Activated CD4-positive, alpha-beta T cell treated with anti-CD3 and anti-CD28 coated beads, Interleukin-2, amount 50 U/mL, for 16 hours (primary cell): ENCODE data around the gene LAMTOR4.

ENCODE experiments used
- DNase-seq: peaks from one replicate; pipeline ENCODE4 v3.0.0-alpha.2; 2020

LAMTOR4 gene

GRCh38 chr7:100154651-100155491 is 6.2 kb downstream of the LAMTOR4 start:
- no peak for DNase-seq

GRCh38 chr7:100155553-100156317 is 7.0 kb downstream of the LAMTOR4 start:
- no peak for DNase-seq

- no peak for DNase-seq
Observed at GRCh38 chr7:100156331-100157068, 7.8 kb downstream of the LAMTOR4 start.

DNA sequence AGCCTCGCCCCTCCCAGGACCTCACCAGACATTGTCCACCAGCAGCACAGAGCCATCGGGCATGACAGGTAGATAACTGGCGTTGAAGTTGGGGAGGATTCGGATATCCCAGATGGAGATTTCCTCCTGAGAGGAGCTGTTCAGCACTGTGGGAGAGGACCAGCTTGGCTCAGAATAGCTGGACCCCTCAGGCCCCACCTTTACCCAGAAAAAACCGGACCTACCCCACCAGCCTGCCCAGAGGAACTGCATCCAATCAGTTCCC is 8.3 kb downstream of the LAMTOR4 start:
- DNase-seq = no peak

DNA sequence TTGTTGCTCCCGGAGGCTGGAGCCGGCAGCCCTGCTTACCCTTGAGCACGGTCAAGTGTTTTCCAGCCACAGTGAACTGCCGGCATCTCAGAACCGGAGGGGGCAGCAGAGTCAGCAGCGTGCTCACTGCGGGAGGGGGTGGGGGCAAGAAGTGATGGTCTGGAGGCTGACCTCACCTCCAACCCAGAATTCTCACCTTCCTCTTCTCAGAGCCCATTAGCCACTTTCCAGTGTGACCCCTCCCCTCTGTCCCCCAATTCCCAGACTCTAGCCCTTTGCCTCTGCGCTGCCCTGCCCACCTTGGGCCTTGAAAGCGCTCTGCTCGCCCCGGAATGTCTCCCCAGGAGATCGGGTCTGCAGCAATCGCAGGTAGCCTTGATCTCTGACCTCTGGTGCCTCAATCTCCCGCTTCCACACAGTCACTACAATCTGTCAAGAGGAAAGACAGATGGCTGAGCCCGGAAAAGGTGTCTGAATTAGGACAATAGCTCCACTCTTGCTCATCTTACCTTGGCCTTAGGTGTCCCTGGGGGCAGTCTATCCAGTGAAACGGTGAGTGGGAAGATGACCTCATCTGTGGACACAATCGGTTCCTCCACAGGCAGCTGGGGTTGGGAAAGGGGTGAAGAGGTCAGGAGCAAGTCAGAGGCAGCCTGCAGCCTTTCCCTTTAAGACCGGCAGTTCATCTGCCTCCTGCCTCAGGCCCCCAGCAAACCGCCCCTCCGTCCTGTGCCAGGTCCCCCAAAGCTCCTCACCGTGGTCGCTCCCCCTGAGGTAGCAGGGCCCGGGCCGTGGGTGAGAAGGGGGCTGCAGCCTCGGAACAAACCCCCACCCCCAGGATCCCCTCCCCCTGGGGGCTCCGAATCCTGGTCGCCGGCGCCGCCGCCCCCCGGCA is 8.9 kb downstream of the LAMTOR4 start:
- no peak for DNase-seq

- DNase-seq = peak; percentile 91
Observed at GRCh38 chr7:100158229-100159098, 9.7 kb downstream of the LAMTOR4 start, which contains the start of gene TRAPPC14. TRAPPC14 (minus strand) TSS chr7:100158723; CDS start chr7:100158499, 224 bp downstream.

- DNase-seq = no peak
Observed at GRCh38 chr7:100159099-100159623, 10.4 kb downstream of the LAMTOR4 start.

DNA sequence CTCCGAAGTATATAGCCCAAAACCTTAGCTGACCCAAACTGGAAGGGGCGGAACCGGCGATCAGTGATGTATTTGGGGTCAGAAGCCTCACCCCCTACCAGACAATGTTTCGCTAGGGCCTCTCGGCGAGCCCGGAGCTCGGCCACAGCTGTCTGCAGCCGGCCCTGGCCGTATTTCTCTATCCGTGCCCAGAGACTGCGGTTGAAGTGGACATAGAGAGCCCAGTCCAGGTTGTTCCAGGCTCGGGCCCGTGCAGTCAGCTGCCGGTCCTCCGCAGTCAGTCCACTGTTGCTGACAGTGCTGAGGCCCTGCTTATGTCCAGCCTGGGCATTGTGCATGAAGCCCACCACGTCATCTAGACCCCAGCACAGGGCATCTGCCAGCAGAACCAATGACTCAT is 11.3 kb downstream of the LAMTOR4 start:
- DNase-seq = no peak

GRCh38 chr7:100163006-100163531 is 14.4 kb downstream of the LAMTOR4 start:
- DNase-seq = no peak

DNA sequence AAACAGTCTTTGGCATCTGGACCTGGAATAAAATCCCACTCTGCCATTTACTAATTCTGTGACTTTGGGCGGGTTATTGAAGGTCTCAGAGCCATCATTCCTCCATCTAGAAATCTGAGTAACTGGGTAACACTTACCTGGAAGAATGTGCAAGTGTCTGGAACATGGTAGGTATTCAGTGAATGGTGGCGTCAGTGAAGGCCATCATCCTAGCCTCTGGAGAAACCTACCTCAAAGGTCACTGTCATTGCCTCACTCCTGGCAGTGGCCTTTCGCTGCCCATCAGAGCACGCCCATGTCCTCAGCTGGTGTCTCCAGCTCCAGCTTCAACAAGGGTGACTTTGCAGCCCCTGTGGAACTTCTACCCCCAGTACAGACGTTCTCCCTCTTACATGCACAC is 15.2 kb downstream of the LAMTOR4 start:
- no peak for DNase-seq

DNA sequence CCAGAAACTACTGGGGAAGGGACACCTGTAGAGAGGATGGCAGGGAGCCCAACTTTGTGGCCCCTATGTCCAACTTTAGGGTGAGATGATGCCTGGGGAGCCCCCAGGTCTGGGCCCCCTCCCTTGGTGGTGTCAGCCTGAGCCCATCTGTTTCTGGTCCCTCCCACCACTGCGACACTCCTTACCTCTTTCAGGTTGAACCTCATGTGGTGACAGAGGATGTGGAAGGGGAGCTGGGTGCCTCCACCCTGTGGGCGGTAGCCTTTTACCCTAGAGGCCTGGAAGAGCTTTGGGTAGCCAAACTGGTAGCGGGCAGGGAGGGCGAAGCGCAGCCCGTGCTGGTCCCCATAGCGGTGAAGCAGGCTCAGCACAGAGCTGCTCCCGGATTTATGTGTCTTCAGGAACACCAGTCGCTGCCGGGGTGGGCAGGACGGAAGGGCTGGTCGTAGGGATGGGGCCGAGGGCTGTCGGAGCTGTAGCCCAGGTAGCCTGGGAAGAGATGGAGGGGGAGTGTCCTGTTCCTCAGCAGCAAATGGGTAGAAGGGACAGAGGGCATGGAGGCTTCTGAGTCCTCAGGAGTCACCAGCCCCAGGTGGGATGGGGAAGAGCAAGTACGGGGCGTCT is 17.7 kb downstream of the LAMTOR4 start:
- no peak for DNase-seq

DNA sequence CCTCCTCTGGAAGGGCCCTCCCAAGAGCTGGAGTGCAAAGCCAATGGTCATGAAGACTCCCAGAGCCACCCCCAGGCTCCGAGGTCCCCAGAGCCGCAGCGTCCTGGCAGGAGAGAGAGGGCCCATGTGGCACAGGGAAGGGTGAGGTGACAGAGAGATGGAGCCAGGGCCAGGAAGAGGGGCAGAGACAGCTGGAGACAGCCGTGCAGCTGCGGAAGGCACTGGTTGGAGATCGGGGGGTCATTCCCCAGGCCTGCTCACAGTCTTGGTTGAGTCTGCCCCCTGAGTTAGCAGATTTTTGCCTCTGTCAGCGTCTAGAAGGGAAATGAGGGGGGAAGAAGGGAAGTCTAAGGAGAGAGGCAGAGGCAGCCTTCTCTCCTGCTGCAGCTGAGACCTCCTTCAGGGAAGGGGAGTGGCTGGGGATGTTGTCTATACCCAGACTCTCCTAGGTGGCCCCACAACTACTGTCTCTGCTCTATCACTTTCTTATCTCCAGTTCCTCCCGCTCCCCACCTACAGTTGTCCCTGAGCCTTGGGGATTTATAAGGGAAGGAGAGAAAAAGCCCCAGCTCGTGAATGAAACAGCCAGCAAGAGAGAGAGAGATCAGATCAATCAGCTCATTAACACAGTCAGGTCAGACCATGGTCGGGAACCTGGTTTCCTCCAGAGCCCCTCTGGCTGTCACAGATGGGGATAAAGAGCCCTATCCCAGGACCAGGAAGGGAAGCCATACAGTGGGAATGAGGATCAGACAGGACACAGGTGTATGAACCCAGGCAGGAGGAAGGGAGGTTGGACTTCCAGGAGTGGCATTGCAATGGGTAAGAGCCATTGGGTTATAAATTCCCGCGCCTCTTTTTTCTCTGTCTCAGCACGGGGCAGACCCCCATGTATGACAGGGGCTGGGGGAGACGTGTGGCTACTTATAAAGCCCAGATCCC is 18.5 kb downstream of the LAMTOR4 start:
- DNase-seq = no peak

DNA sequence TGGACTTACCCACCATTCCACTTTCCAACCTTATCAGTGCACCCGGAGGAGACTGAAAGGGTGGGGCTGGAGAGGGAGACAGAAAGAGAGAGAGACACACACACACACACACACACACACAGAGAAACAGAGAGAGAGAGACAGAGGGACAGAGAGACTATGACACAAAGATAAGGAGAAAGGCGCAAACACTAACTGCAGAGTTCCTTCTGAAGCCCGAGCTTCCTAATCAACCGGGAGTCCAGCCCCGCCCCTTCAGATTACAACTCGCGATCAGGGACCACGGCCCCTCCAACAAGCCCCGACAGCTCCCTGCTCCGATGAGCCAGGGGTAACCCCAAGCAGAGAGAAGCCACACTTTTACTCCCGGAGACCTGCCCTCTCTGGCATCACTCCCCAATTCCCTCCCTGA is 19.2 kb downstream of the LAMTOR4 start:
- DNase-seq = no peak

- DNase-seq = no peak
Observed at GRCh38 chr7:100169147-100169850, 20.6 kb downstream of the LAMTOR4 start.

- DNase-seq = no peak
Observed at GRCh38 chr7:100170101-100170897, 21.6 kb downstream of the LAMTOR4 start.

- no peak for DNase-seq
Observed at GRCh38 chr7:100171087-100171681, 22.5 kb downstream of the LAMTOR4 start.

DNA sequence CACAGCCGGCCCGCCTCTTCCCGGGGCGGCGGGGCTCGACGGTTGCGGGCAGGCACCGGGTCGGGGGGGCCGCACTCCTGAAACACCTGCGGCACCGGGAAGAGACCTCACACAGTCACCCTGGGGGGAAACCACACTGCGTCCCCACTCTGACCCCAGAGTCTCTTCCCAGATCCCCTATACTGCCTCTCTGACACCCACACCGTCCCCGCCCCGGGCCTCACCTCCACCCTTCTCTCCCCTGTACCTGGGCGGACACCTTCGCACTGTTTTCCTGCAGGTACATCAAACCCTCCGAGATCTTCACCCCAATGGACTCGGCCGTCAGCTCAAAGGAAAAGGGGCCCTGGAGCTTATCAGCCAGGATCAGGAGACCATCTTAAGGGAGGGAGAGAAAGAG is 23.1 kb downstream of the LAMTOR4 start:
- no peak for DNase-seq
